ENCODE data around the gene MAPKAPK5.

DNA sequence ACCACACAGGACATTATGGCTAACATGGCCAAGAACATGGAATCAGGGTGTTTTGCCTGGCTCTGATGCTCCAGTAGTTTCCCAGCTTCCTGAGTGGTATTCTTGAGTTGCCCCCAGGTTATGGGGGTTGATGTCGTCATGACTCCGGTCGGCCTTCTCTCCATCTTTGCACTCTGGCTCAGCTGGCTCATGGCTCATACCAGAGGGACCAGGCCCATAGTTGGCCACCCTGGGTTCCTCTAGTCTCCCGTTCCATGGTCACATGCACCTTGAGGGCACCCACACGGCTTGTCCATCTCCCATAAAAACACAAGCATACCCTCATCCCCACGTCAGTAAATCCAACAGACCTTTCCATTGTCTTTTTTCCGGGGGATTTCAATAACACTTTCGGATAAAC is 23.7 kb upstream of the MAPKAPK5 start:
- TF ChIP-seq, protein P1, sequence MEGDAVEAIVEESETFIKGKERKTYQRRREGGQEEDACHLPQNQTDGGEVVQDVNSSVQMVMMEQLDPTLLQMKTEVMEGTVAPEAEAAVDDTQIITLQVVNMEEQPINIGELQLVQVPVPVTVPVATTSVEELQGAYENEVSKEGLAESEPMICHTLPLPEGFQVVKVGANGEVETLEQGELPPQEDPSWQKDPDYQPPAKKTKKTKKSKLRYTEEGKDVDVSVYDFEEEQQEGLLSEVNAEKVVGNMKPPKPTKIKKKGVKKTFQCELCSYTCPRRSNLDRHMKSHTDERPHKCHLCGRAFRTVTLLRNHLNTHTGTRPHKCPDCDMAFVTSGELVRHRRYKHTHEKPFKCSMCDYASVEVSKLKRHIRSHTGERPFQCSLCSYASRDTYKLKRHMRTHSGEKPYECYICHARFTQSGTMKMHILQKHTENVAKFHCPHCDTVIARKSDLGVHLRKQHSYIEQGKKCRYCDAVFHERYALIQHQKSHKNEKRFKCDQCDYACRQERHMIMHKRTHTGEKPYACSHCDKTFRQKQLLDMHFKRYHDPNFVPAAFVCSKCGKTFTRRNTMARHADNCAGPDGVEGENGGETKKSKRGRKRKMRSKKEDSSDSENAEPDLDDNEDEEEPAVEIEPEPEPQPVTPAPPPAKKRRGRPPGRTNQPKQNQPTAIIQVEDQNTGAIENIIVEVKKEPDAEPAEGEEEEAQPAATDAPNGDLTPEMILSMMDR (IDR thresholded peaks at IDR 0.05), result no peak
- no peak for TF ChIP-seq POLR2A (IDR thresholded peaks at IDR 0.05)

All from esophagus squamous epithelium (tissue), 4 donors.